Body of pancreas (tissue), 4 donors: ENCODE results near the gene SLPI.

Experiments
- POLR2A ChIP-seq, 3 donors: fragments of 450-650 bp; IDR thresholded peaks; one replicate each; pipeline ENCODE4 v1.6.1; 2016; ENCODE audit warnings: antibody characterized with exemption in 3 of 3, mild to moderate bottlenecking in 2 of 3
- TF ChIP-seq, protein P1 (sequence below), 7 experiments: fragments of 450-650 bp in 4 of 7; fragments of 200-600 bp in 3 of 7; sonication (generic) in 3 of 7; IDR thresholded peaks; one replicate each; pipeline ENCODE4 v1.5.1; 2016 to 2019; ENCODE audit warnings: antibody characterized with exemption in 7 of 7

DNA sequence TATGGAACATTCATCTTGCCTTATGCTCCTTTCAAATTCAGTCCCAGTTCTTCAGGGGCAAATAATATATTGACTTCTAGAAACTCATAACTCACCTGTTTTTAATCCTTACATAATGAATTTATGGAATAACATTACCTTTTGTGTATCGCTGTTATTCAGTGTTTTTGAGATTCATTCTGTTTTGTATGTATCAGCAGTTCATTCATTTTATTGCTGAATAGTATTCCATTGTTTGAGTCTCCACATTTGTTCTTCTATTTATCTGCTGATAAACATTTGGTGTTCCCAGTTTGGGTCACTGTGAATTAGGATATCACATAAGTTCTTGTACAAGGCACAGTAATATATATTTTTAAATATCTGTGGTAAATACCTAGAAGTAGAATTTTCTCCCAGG is 28.1 kb downstream of the SLPI start:
- TF ChIP-seq, protein P1, sequence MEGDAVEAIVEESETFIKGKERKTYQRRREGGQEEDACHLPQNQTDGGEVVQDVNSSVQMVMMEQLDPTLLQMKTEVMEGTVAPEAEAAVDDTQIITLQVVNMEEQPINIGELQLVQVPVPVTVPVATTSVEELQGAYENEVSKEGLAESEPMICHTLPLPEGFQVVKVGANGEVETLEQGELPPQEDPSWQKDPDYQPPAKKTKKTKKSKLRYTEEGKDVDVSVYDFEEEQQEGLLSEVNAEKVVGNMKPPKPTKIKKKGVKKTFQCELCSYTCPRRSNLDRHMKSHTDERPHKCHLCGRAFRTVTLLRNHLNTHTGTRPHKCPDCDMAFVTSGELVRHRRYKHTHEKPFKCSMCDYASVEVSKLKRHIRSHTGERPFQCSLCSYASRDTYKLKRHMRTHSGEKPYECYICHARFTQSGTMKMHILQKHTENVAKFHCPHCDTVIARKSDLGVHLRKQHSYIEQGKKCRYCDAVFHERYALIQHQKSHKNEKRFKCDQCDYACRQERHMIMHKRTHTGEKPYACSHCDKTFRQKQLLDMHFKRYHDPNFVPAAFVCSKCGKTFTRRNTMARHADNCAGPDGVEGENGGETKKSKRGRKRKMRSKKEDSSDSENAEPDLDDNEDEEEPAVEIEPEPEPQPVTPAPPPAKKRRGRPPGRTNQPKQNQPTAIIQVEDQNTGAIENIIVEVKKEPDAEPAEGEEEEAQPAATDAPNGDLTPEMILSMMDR (IDR thresholded peaks at IDR 0.05): no peak
- TF ChIP-seq POLR2A (IDR thresholded peaks at IDR 0.05): no peak
